ENCODE data around the gene CBLC.

CBLC gene

DNA sequence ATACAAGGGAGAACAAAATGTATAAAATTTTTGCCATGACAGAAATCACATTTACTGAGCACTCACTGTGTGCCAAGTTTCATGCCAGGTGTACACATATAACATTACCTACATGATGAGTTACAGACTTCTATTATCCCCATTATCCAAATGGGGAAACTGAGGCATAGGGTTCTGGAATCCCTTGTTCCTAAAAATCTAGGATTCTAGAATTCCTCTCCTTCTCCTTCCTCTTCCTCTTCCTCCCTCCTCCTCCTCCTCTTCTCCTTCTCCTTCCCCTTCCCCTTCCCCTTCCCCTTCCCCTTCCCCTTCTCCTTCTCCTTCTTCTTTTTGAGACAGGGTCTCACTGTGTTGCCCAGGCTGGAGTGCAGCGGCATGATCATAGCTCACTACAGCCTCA lies 43.3 kb upstream of the CBLC start:
- TF ChIP-seq, protein P1, sequence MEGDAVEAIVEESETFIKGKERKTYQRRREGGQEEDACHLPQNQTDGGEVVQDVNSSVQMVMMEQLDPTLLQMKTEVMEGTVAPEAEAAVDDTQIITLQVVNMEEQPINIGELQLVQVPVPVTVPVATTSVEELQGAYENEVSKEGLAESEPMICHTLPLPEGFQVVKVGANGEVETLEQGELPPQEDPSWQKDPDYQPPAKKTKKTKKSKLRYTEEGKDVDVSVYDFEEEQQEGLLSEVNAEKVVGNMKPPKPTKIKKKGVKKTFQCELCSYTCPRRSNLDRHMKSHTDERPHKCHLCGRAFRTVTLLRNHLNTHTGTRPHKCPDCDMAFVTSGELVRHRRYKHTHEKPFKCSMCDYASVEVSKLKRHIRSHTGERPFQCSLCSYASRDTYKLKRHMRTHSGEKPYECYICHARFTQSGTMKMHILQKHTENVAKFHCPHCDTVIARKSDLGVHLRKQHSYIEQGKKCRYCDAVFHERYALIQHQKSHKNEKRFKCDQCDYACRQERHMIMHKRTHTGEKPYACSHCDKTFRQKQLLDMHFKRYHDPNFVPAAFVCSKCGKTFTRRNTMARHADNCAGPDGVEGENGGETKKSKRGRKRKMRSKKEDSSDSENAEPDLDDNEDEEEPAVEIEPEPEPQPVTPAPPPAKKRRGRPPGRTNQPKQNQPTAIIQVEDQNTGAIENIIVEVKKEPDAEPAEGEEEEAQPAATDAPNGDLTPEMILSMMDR (IDR thresholded peaks at IDR 0.05; ENCODE audit: low read length, missing control alignments): no peak
- no peak for DNase-seq (ENCODE audit: low read depth)
- H3K4me3 ChIP-seq (replicated peaks; ENCODE audit: low read depth, low read length): no peak overlapping the region

DNA sequence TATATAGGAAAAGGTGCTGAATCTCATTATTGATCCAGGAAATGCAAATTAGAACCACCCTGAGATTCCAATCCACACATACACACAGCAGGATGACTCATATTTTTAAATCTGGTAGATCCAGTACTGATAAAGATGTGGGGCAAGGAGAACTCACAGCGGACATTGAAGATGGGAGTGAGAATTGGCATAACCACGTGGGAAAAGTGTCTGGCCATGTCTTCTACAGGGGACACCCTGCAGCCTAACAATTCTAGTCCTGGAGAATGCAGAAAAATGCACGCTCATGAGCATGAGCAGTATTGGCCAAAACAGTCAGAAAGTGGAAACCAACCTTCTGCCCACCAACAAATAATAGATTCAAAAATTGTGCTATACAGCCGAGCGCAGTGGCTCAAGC lies 42.7 kb upstream of the CBLC start:
- TF ChIP-seq, protein P1 (IDR thresholded peaks at IDR 0.05; ENCODE audit: low read length, missing control alignments): no peak
- H3K4me3 ChIP-seq (replicated peaks; ENCODE audit: low read depth, low read length): no peak overlapping the region
- no peak for DNase-seq (ENCODE audit: low read depth)

DNA sequence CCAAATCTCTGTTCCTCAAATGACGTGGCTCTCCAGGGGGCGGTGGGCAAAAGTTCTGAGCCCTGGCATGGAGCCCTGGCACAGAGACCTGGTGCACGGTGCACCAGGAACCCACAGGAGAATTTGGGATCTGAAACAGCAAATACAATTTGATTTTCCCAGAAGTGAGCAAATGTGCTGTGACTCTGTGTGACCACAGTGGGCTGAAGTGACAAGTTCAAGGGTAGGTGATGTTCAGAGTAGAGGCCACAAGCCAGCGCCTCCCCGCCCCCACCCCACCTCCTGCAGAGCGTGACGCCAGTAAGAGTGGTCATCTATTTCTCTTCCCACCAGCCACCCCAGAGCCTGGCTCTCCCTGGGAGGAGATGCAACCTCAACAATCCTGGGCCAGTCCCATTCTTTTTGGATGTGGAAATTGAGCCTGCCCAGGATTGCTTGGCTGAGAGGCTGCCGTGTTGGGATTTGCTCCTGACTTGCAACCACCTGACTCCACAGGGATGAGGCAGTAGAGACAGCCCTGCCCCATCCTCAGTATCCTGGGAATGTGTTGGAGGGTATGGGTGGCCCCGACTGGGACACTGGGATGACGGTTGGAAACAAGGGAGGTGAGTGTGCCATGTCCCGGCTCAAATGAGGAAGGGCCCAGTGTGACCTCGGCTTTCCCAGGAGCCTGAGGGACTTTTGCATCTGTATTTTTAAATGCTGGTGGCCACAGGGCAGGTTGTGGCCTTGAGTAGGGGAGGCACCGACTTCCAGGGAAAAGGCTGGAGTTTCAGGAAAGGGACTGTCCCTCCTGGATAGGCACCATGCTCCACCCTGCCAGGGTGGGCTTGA lies 40.2 kb upstream of the CBLC start:
- no peak overlapping the region for H3K4me3 ChIP-seq (replicated peaks; ENCODE audit: low read depth, low read length)
- TF ChIP-seq, protein P1 (IDR thresholded peaks at IDR 0.05; ENCODE audit: low read length, missing control alignments): no peak
- DNase-seq (ENCODE audit: low read depth): no peak

GRCh38 chr19:44738136-44738535 lies 39.6 kb upstream of the CBLC start:
- TF ChIP-seq, protein P1 (IDR thresholded peaks at IDR 0.05; ENCODE audit: low read length, missing control alignments): no peak
- DNase-seq (ENCODE audit: low read depth): no peak
- H3K4me3 ChIP-seq (replicated peaks; ENCODE audit: low read depth, low read length): no peak overlapping the region

- TF ChIP-seq, protein P1 (IDR thresholded peaks at IDR 0.05; ENCODE audit: low read length, missing control alignments): no peak
- H3K4me3 ChIP-seq (replicated peaks; ENCODE audit: low read depth, low read length): no peak overlapping the region
- DNase-seq (ENCODE audit: low read depth): no peak
Measured at GRCh38 chr19:44738603-44739558, 38.8 kb upstream of the CBLC start.

DNA sequence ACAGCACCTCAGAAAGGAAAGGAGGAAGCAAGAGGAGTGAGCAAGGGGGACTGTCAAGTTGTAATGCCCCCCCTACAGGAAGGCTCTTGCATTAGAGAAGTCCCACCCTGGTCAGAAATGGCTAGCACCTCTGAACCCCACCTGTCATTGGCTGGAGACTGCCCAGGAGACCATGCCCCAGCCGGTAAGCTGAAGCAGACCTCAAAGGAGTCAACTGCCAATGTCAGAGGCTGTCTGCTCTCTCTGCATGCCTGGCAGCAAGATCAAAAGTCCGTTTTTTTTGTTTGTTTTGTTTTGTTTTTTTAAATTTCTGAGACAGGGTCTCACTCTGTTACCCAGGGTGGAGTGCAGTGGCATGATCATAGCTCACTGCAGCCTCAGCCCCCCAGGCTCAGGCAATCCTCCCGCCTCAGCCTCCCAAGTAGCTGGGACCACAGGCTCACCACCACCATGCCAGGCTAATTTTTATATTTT lies 37.3 kb upstream of the CBLC start:
- no peak overlapping the region for H3K4me3 ChIP-seq (replicated peaks; ENCODE audit: low read depth, low read length)
- no peak for DNase-seq (ENCODE audit: low read depth)
- TF ChIP-seq, protein P1 (IDR thresholded peaks at IDR 0.05; ENCODE audit: low read length, missing control alignments): no peak
